ENCODE measurements around the gene MRPL50. TPM values are rescaled to one million over a fixed set of nuclear protein-coding genes. Genes with fewer than 3 reads are reported as not detected.

MRPL50 gene
- total RNA-seq, 2 donors from 2014 or later: 9.5 to 14.1 TPM

DNA sequence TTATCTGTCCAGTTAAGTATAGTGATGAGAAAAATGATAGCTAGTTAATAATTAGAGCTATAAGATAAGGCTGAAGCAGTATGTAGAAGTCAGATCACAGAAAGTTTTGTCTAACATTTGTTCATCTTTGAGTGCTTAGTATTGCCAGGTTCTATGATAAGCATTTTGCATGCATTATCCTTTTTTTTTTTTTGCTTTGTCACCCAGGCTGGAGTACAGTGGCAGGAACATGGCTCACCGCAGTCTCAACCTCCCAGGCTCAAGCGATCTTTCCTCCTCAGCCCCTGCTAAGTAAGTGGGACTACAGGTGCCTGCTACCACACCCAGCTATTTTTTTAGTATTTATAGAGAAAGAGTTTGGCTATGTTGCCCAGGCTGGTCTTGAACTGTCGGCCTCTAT, 31.1 kb downstream of the MRPL50 start:
- no peak for ATAC-seq
- DNase-seq (ENCODE audit: low spot score in 2 of 2): no peak
- peaks cover 0 to 5% of the 10 kb centered on the region in 2 donors for H3K9me3 Mint-ChIP-seq
- no peaks in the 10 kb centered on the region for H3K36me3 Mint-ChIP-seq
- no peak overlapping the region for H3K27ac Mint-ChIP-seq

DNA sequence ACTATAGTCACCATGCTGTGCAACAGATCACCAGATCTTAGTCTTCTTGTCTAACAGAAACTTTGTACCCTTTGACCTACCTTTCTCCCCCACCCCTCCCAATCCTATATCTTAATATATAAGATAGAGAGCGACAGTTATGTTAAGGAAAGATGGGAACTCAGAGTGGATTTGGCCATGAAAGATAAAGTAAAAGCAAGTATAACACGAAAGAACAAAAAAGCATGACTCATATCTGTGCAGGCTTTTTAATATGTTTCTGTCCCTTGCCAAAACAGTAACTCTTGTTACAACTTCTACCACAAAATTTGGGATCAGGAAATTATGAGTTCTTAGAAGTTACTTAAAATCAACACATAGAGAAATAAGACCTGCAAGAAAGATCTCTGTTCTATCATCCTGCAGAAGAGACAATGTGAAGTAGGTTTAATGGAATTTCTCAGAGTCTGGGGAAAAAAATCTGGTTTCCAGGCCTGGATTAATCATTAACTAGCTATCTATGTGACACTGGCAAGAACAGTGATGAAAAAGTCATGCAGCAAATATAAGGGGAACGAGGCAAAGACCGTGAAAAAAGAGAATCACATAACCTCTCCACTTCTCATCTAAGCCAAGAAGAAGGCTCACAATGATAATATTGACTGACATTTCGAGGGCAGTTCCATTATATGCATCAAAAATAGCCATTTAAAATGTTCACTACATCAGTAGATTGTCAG, 32.2 kb downstream of the MRPL50 start:
- no peak overlapping the region for H3K27ac Mint-ChIP-seq
- H3K36me3 Mint-ChIP-seq: no peaks in the 10 kb centered on the region
- DNase-seq (ENCODE audit: low spot score in 2 of 2) (no peak), ATAC-seq (no peak)
- no peaks in the 10 kb centered on the region for H3K9me3 Mint-ChIP-seq

DNA sequence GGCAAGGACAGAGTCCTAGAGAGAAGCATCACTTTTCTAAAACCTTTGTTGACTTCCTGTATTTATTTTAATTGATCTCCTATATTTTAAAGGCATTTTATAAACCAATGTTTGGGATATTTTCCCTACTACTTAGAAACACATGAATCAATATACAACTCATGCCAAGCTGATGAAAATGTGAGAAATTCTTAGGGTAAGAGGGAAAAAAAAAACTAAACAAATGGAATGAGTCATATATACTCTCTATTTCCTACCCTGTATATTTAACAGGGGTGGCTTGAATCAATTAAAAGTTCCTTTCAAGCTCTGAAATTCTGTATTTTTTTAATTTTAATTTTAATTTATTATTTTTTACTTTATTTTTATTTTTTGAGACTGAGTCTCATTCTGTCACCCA, 33.2 kb downstream of the MRPL50 start:
- DNase-seq (ENCODE audit: low spot score in 2 of 2) (no peak), ATAC-seq (no peak)
- Mint-ChIP-seq H3K9me3 (no peaks in the 10 kb centered on the region), H3K27ac (no peak overlapping the region), H3K36me3 (no peaks in the 10 kb centered on the region)

DNA sequence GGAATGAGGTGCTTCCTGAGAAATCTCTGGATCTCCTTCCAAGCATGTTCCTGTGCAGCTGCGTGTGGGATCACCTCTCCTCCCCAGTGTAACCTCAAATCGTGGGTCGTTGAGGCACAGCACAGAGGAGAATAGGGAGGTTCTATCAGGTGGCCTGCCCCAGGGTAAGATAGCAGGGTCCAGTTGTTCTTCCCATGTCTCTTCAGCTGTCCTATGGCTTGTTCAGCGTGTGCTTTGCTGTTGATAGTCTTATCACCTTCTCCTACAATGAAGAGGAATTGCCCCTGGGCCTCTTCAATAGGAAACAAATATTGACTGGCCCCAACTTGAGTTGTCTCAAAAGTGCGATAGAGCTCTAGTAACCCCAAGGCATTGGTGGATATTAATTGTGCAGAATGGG, 36.0 kb downstream of the MRPL50 start:
- ATAC-seq: no peak
- no peak overlapping the region for H3K27ac Mint-ChIP-seq
- no peaks in the 10 kb centered on the region for H3K36me3 Mint-ChIP-seq
- DNase-seq (ENCODE audit: low spot score in 2 of 2): no peak
- no peaks in the 10 kb centered on the region for H3K9me3 Mint-ChIP-seq

DNA sequence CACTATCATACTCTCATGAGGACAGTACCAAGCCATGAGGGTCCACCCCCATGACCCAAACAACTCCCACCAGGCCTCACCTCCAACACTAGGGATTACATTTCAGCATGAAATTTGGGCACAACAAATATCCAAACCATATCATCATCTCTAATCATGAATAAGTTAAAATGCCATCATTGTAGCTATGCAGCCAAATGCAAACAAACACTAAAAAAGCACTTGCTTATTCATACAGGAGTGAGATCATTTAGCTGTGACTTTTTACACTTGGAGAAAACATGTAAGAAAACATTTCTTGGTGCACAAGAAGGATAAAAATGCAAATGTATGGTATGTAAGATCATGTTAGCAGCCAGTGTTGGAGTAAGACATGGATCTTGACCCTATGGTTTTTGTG, 37.8 kb downstream of the MRPL50 start:
- Mint-ChIP-seq H3K9me3 (no peaks in the 10 kb centered on the region), H3K27ac (no peak overlapping the region), H3K36me3 (no peaks in the 10 kb centered on the region)
- DNase-seq (ENCODE audit: low spot score in 2 of 2): no peak
- no peak for ATAC-seq

DNA sequence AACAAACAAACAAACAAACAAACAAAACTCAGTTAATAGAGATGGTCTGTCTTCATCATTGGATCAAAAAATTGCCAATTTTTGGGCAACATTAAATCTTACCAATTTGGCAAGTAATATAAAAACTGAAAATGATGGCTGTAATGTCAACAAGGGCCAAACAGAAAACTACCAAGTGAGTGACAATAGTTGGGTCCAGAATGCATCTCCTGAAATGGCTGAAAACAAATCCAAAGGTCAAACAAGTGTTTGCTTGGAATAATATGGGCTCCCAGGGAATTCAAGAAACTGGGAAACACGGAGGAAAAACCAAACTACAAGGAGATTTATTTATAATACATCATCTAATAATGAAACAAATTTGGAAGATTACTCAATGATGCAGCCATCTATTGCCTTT, 38.7 kb downstream of the MRPL50 start:
- Mint-ChIP-seq H3K9me3 (no peaks in the 10 kb centered on the region), H3K36me3 (no peaks in the 10 kb centered on the region), H3K27ac (no peak overlapping the region)
- no peak for ATAC-seq
- no peak for DNase-seq (ENCODE audit: low spot score in 2 of 2)

DNA sequence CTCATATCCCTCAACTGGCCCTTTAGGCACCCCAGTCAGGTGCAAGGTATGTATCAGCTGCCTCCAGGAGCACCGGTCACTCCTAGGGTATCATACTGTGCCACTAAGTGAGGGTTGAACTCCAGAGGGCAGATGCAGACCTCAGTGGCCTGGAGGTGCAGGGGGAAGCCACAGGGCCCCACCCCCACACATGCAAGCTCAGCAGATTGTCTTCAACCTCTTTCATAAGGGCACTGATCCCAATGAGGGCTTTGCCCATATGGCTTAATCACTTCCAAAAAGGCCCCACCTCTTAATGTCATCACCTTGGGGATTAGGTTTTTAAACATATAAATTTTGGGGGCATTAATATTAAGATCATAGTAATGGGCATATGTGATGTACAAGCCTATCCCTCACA, 41.8 kb downstream of the MRPL50 start:
- H3K9me3 Mint-ChIP-seq: no peaks in the 10 kb centered on the region
- H3K27ac Mint-ChIP-seq: no peak overlapping the region
- no peaks in the 10 kb centered on the region for H3K36me3 Mint-ChIP-seq

DNA sequence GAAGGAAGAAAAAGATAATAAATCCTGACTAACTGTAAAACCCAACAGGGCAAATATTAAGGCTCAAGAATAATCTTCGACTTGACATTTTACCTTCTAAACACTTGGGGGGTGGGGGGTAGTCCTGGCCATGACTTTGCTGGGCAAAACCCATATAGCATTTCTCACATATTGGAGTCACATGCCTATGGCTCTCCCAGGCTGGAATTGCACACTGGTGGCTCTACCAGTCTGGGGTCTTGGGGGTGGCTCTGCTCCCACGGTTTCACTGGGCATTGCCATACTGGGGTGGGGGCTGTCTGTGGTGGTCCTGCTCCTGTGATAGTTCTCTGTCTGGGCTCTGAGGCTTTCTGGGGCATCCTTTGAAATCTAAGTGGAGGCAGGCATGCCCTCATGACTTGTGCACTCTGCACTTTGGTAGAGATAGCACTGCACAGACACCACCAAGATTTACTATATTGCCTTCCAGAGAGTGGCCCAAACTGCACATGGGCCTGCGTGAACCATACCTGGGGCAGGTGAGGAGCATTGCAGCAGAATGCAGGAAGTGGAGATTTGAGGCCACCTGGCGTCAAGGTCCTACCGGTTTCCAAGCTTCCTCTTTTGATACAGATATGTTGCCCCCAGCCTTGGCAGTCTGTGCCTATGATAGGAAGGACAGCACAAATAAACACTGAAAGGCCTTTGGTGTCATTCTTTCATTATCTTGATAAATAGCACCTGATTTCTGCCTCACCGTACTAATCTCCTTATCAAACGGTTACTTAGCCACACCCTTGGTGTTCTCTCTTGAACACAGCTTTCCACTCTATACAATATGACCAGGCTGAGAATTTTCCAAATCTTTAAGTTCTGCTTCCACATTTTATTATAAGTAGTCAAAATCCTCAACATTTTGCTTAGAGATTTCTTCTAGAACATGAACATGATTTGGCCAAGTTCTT, 43.4 kb downstream of the MRPL50 start:
- ATAC-seq (no peak), DNase-seq (ENCODE audit: low spot score in 2 of 2) (no peak)
- H3K9me3 Mint-ChIP-seq: no peaks in the 10 kb centered on the region
- H3K36me3 Mint-ChIP-seq: no peaks in the 10 kb centered on the region
- H3K27ac Mint-ChIP-seq: no peak overlapping the region

More for the DNA sequence above, 41.8 kb downstream of the MRPL50 start:
- ATAC-seq: no peak
- no peak for DNase-seq (ENCODE audit: low spot score in 2 of 2)

DNA sequence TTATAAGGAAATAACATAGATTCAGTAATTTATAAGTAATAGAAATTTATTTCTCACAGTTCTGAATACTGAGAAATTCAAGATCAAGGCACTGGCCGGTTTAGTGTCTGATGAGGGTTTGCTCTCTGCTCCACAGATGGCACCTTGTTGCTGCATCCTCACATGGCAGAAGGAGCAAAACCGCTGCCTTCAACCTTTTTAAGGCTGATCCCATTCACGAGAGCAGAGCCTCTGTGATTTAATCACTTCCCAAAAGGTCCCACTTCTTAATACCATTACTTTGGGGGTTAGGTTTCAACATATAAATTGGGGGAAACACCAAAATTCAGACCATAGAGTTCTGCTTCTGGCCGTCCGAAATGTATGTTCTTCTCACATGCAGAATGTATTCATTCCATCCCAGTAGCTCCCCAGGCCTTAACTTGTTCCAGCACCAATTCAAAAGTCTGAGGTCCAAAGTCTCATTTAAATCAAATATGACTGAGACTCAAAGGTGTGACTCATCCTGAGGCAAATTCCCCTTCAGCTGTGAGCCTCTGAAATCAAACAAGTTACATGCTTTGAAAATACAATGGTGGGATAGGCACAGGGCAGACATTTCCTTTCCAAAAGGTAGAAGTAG, 44.2 kb downstream of the MRPL50 start:
- DNase-seq (ENCODE audit: low spot score in 2 of 2) (no peak), ATAC-seq (no peak)
- Mint-ChIP-seq H3K9me3 (no peaks in the 10 kb centered on the region), H3K36me3 (no peaks in the 10 kb centered on the region), H3K27ac (no peak overlapping the region)

DNA sequence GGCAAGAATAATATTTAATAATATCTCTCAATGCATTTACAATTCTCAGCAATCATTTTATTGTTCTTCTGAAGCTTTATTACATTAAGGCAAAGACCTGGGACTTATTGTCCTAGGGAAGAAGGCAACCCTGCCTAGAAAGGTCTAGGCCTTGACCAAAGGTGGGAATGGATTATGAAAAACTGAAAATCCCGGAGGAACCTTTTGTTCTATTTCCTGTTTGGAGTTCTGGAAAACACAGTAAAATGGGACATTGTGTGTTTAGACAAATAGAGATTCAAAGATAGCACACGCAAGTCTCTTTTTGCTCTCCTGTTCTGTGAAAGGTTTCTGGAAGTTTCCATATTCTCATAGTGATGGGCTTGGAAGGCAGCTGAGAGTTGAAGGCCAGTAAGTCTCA, 44.7 kb downstream of the MRPL50 start:
- DNase-seq (ENCODE audit: low spot score in 2 of 2) (no peak), ATAC-seq (no peak)
- Mint-ChIP-seq H3K9me3 (no peaks in the 10 kb centered on the region), H3K36me3 (no peaks in the 10 kb centered on the region), H3K27ac (no peak overlapping the region)

DNA sequence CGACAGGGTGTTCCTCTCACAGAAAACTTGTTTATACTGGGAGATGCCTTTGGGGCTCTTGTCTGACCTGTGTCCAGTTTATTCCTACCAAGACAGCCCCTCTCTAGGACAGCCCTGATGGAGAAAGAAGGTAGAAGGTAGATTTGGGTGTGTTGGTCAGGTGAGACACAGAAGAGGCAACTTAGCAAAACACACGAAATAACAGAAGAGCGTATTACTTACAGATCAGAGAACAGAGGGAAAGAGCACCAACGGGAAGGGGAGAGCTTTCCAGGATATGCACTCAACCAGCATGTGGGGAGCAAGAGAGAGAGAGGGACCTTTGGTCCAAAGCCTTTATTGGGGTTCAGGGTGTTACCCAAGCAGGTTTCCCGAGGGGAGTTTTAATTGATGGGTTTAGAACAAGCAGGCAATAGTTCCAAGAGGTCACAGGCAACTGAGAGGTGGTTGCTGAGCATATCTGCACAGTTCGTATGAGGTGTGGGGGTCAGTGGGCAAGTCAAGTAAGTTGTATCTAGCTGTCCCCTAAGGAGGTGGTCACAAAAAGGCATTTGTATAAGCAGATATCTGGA, 45.4 kb downstream of the MRPL50 start:
- DNase-seq (ENCODE audit: low spot score in 2 of 2): no peak
- Mint-ChIP-seq H3K36me3 (no peaks in the 10 kb centered on the region), H3K9me3 (no peaks in the 10 kb centered on the region), H3K27ac (no peak overlapping the region)
- ATAC-seq: no peak

DNA sequence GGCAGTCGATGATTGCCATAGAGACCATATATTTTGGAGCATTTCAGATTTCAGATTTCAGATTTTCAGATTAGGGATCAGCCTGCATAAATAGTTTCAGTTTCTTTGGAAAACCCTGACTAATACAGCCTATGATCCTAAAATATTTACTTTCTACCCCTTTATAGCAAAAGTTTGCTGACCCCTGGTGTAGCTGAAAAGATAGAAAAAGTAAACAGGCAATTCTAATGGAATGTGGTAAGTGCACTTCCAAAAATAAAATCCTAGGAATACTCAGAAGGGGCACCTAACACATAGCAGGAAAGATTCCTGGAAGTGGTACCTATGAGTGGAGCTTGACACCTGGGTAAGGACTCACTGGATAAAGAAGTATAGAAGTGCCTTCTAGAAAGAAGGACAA, 48.1 kb downstream of the MRPL50 start:
- no peaks in the 10 kb centered on the region for H3K9me3 Mint-ChIP-seq
- H3K36me3 Mint-ChIP-seq: no peaks in the 10 kb centered on the region

DNA sequence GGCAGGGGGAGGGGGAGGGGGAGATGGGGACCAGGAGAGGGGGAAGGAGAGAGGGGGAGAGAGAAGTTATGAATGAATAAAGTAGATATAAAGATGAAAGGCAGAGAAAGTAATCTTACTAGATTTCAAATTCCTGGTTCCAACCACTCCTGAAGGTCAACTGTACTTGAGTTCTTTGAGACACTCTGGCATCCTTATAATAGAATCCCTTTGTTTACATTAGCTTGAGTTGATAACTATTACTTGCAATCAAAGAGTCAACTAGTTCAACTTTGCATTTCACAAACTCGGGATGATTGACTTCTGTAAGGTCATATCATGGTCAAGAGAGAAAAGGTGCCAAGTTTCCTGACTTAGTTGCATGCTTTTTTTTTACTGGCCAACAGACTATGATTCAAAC, 55.8 kb downstream of the MRPL50 start:
- no peaks in the 10 kb centered on the region for H3K9me3 Mint-ChIP-seq
- H3K36me3 Mint-ChIP-seq: no peaks in the 10 kb centered on the region
- H3K27ac Mint-ChIP-seq: no peak overlapping the region
- ATAC-seq: no peak
- no peak for DNase-seq (ENCODE audit: low spot score in 2 of 2)

More for the DNA sequence above, 48.1 kb downstream of the MRPL50 start:
- ATAC-seq: no peak
- DNase-seq (ENCODE audit: low spot score in 2 of 2): no peak
- H3K27ac Mint-ChIP-seq: no peak overlapping the region

DNA sequence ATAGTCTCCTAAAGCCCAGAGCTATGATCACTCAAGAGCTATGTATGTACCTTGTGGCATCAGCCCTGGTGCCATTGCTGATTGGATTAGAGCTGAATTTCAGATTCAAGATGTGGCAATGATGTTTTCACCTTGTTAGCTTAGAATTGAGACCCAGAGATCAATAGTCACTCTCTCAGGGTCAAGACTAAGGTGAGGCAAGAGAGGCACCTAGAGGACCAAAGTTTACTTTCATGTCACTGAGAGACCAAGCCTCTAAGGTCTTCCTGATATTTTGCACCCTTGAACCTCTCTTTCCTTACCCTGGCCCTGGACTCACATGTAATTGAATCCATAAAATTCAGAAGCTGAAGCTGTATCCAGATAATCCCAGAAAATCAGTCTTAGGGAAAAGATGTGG, 56.5 kb downstream of the MRPL50 start:
- DNase-seq (ENCODE audit: low spot score in 2 of 2) (no peak), ATAC-seq (no peak)
- H3K27ac Mint-ChIP-seq: no peak overlapping the region
- H3K36me3 Mint-ChIP-seq: no peaks in the 10 kb centered on the region
- H3K9me3 Mint-ChIP-seq: no peaks in the 10 kb centered on the region
